ENCODE results near the gene DAG1.
"Not testable (repeated sequence)": the region's sequence is repeated elsewhere in the genome, so short reads cannot be mapped to it uniquely, and the experiment has no call there.

The DAG1 gene

GRCh38 chr3:49469037-49469935 is 781 bp upstream of the DAG1 start:
- DNase-seq = peak in 29 of 56 donors; percentile 2 to 72 (median 47)

DNA sequence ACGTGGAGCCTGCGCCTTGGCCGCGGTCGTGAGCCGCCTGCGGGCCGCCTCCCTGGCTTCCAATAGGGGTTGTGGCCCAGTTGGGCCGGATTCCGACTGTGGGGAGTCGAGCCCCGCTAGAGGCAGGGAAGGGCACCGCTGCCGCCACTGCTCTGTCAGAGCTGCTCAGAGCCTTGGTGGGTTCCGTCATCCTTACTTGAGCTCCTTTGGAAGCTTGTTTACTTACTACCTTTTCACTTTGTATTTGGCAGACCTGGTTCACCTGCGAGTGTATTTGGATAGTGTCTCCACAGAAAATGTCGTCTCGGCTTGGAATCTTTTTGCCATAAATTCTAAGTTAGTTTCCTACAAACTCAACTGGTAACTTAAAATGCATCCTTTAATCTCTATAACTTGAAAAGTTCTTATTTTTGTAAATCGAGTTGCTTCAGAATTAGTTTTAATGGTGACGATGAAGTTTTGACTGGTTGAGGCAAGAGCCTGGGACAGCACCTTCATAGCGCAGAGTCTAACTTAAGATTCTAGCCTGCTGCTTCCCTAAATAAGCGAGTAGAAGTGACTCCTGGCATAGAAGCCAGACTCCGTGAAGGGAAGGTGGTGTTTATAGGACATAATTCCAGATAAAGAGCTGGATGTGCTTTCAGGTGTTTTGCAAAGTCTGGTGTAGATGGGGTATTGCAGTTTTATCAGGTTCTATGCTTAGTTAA is 800 bp downstream of the DAG1 start:
- DNase-seq = peak in 3 of 56 donors; percentile 36 to 52 (median 42)

- DNase-seq = no peak
These were observed 1.9 kb downstream of the DAG1 start for GRCh38 chr3:49471856-49472495.

DNA sequence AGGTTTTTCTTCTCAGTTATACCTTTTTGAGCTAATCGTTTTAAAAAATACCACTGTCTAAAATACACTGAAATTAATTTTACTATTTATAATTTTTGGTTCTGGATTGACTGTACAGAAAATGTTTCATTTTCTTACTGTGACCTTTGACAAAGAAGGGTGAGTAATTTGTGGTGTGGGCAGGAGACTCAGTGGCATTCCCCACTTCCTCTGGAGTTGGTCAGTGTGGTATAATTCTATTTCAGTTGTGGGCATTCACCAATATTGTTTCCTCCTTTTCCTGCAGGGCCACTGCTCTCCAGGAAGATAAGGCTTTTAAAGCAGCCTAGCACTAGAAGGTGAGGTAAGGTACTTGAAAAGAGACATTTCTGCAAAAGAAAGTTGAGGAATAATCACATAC is 6.5 kb downstream of the DAG1 start:
- DNase-seq = no peak

- DNase-seq = no peak
These were observed 12.7 kb downstream of the DAG1 start for GRCh38 chr3:49482766-49483165.

- no peak for DNase-seq
These were observed 14.4 kb downstream of the DAG1 start for GRCh38 chr3:49484471-49484870.

GRCh38 chr3:49489247-49489646 is 19.2 kb downstream of the DAG1 start:
- DNase-seq = no peak

DNA sequence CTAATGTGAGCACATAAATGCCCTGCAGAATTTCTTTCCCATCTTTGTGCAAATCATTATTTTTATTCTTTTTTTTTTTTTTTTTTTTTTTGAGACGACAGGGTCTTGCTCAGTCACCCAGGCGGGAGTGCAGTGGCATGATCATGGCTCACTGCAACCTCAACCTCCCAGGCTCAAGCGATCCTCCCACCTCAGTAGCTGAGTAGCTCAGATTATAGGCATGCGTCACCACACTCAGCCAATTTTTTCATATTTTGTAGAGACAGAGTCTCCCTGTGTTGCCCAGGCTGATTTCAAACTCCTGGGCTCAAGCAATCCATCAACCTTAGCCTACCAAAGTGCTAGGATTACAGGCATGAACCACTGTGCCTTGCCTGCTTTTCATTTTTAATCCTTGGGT is 22.9 kb downstream of the DAG1 start:
- DNase-seq = peak in 5 of 56 donors; percentile 1 to 18 (median 9)

GRCh38 chr3:49493901-49494300 is 23.8 kb downstream of the DAG1 start:
- DNase-seq = peak in 1 of 56 donors; percentile 18

DNA sequence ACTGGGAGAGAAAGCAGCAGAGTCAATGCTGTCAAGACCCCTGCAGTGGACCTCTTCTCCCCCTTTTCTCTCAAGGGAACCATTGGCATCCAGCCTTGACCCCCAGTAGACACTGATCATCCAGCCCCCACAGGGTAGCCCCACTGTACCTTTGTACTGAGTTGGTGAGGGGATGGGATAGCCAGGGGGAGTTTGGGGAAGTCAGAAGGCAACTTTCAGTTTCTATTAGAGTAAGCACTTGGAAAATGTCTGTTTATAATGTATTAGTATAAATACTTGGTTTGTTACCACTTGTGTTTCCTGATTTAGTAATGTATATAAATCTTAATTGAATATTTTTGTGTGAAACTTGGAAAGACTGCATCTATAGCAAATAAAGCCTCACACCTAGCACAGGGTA is 25.0 kb downstream of the DAG1 start:
- DNase-seq = no peak

DNA sequence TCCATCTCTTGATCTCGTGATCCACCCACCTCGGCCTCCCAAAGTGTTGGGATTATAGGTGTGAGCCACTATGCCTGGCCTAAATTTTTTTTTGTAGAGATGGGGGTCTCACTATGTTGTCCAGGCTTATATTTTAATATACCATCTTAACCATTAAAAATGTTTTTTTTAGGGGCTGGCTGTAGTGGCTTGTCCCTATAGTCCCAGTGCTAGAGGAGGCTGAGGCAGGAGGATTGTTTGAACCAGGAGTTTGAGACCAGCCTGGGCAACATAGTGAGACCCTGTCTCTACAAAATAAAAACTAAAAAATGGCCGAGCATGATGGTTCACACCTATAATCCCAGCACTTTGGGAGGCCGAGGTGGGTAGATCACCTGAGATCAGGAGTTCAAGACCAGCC is 26.8 kb downstream of the DAG1 start:
- not testable (repeated sequence) for DNase-seq

- no peak for DNase-seq
These were observed 27.5 kb downstream of the DAG1 start for GRCh38 chr3:49497606-49498005.

- DNase-seq = no peak
These were observed 28.2 kb downstream of the DAG1 start for GRCh38 chr3:49498239-49498638.

- no peak for DNase-seq
These were observed 28.6 kb downstream of the DAG1 start for GRCh38 chr3:49498648-49499047.

DNA sequence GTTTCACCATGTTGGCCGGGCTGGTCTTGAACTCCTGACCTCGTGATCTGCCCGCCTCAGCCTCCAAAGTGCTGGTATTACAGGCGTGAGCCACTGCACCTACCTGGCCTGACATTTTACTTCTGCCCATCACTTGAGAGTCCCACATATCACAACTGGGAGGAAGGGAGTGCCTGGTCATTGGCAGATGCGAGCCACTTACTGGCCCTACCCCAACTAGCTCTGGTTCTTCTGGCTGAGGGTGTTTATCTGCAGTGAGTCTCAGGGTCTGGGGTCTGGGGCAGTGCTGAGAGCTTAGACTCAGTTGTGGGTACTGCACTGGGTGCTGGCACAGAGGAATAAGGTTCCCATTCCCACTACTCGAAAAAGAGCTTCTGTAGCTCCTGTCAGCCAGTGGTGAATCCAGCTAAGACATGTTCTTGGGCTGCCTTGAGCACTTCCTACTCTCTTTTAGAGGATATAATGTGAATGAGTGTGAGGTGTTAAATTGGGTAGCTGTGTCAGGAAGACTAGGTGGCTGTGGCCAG is 30.2 kb downstream of the DAG1 start:
- DNase-seq = no peak

- peak in 15 of 56 donors; percentile 2 to 60 (median 8) for DNase-seq
These were observed 30.9 kb downstream of the DAG1 start for GRCh38 chr3:49500732-49501609.

DNA sequence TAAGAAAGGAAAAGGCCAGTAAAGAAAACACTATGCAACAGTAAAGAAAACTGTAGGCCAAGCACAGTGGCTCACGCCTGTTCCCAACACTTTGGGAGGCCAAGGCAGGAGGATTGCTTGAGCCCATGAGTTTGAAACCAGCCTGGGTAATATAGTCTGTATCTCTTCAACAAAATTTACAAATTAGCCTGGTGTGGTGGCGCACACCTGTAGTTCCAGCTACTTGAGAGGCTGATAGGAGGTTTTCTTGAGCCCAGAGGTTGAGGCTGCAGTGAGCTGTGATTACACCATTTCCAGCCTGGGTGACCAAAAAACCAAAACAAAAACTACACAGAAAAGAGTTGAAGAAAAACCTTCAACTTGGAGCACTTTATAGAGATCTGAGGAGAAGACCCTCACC is 31.8 kb downstream of the DAG1 start:
- DNase-seq = no peak

DNA sequence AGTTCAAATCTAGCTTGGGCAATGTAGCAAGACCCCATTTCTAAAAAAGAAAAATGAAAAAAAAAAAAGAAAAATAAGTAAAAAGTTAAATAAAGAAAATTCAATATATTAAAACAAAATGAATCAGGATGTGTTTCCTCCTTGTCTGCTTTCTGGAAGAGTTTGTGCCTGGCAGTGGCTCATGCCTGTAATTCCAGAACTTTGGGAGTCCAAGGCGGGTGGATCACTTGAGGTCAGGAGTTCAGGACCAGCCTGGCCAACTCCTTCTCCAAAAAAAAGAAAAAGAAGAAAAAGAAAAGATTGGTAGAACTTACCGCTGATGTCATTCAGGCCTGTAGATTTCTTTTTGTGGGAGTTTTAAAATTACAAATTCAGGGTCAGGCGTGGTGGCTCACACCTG is 36.8 kb downstream of the DAG1 start:
- no peak for DNase-seq

- DNase-seq = no peak
These were observed 39.0 kb downstream of the DAG1 start for GRCh38 chr3:49509028-49509561.

DNA sequence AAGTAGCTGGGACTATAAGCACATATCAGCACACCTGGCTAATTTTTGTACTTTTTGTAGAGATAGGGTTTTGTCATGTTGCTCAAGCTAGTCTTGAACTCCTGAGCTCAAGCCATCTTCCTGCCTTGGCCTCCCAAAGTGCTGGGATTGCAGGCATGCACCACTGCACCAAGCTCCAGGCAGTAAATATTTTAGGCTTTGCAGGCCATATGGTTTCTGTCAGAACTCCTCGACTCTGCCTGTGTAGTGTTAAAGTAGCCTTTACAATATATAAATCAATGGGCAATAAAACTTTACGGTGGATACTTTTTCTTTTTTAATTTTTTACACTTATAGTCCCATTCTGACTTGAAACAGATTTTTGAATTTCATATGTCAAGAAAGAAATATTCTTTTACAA is 41.6 kb downstream of the DAG1 start:
- DNase-seq = no peak

Data from nucleus accumbens (tissue), 56 donors.